ENCODE measurements around the gene ARHGDIA.

ARHGDIA gene

DNA sequence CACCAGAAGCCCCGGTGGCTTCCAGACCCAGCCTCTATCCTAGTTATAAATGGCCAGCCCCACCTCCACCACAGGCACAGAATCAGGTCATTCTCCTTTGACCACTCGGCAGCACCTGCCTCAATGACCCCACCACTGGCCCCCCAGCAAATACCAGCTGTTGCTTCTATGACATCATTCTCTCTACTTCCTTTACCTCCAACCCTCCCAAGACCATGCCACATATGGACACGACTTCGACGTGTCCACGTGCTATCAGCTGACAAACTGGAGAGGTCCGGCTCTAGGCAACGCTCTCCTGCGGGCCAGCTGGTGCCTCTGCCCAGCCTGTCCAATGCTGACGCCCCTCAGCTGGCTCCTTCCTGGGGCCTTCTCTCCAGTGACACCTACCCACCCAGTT is 14.3 kb upstream of the ARHGDIA start:
- H3K27ac ChIP-seq = no peak overlapping the region; the same call in 1 of the 2 replicates
- no peaks in the 10 kb centered on the region for H3K9me3 ChIP-seq (ENCODE audit: severe bottlenecking)
- TF ChIP-seq, protein P1, sequence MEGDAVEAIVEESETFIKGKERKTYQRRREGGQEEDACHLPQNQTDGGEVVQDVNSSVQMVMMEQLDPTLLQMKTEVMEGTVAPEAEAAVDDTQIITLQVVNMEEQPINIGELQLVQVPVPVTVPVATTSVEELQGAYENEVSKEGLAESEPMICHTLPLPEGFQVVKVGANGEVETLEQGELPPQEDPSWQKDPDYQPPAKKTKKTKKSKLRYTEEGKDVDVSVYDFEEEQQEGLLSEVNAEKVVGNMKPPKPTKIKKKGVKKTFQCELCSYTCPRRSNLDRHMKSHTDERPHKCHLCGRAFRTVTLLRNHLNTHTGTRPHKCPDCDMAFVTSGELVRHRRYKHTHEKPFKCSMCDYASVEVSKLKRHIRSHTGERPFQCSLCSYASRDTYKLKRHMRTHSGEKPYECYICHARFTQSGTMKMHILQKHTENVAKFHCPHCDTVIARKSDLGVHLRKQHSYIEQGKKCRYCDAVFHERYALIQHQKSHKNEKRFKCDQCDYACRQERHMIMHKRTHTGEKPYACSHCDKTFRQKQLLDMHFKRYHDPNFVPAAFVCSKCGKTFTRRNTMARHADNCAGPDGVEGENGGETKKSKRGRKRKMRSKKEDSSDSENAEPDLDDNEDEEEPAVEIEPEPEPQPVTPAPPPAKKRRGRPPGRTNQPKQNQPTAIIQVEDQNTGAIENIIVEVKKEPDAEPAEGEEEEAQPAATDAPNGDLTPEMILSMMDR (IDR thresholded peaks at IDR 0.05; ENCODE audit: low read depth, low read length) = no peak
- no peaks in the 10 kb centered on the region for H3K27me3 ChIP-seq (ENCODE audit: insufficient read depth, low read depth, severe bottlenecking)
- DNase-seq = no peak
- H3K36me3 ChIP-seq = peaks cover 96% of the 10 kb centered on the region
- no peak overlapping the region for H3K4me3 ChIP-seq (ENCODE audit: low read depth, low read length)

DNA sequence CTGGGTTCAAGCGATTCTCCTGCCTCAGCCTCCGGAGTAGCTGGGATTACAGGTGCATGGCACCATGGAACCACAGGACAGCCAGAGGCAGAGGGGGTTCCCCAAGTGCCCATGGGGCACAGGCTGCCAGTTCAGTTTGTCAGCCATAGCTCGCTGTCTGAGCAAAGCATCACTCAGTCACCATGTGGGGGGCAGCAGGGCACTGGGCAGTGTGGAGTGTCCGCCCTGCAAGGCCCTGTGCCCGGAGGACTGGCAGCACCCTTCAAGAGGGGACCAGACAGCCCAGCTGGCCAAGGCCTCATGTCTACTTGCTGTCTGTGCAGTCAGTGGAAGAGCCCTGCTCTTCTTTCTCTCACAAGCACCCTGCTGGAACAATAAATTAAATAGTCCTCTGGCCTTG is 13.8 kb upstream of the ARHGDIA start:
- Histone ChIP-seq H3K27me3 (ENCODE audit: insufficient read depth, low read depth, severe bottlenecking) (no peaks in the 10 kb centered on the region), H3K4me3 (ENCODE audit: low read depth, low read length) (no peak overlapping the region), H3K9me3 (ENCODE audit: severe bottlenecking) (no peaks in the 10 kb centered on the region), H3K36me3 (peaks cover 96% of the 10 kb centered on the region), H3K27ac (no peak overlapping the region)
- TF ChIP-seq, protein P1 (IDR thresholded peaks at IDR 0.05; ENCODE audit: low read depth, low read length) = no peak
- no peak for DNase-seq

DNA sequence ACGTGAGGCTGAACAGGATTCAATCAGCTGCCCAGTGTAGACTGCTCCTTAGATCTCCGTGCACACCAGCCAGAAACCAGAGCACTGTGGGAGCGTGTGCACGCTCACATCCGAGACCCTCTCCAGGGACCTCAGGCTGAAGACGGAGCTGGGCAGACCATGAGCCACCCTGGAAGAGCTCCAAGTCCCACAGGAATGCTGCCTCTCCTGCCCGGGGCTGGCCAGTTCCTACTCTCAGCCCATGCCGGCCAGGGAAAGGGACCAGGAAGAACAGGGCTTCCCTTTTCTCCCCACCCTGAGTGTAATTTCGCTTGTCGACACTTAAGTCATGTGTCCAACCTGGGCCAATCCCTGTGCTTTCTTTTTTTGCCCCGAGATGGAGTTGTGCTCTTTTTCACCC is 13.4 kb upstream of the ARHGDIA start:
- no peak for DNase-seq
- Histone ChIP-seq H3K9me3 (ENCODE audit: severe bottlenecking) (no peaks in the 10 kb centered on the region), H3K36me3 (peaks cover 96% of the 10 kb centered on the region), H3K27ac (no peak overlapping the region), H3K4me3 (ENCODE audit: low read depth, low read length) (no peak overlapping the region), H3K27me3 (ENCODE audit: insufficient read depth, low read depth, severe bottlenecking) (no peaks in the 10 kb centered on the region)
- TF ChIP-seq, protein P1 (IDR thresholded peaks at IDR 0.05; ENCODE audit: low read depth, low read length) = no peak

DNA sequence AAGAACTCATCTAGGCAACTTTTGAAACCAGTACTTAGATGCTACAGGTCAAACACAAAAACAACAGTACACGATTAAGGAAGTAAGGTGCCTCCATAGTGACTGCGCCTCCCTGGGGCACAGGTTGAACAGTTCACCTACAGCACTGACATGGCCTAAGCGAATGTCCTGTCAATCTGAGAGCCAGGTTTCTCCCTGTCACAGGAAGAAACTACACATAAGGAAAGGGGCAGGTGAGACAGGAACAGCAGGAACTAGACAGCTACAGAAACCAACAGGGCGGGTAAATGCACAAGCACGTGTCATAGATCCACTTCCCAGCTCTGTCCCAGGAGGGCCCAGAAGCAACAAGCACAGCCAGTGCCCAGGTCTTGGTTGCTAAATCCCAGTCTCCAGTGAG is 8.0 kb upstream of the ARHGDIA start:
- Histone ChIP-seq H3K27ac (no peak overlapping the region), H3K4me3 (ENCODE audit: low read depth, low read length) (no peak overlapping the region), H3K27me3 (ENCODE audit: insufficient read depth, low read depth, severe bottlenecking) (no peaks in the 10 kb centered on the region), H3K36me3 (peaks cover 63% of the 10 kb centered on the region), H3K9me3 (ENCODE audit: severe bottlenecking) (no peaks in the 10 kb centered on the region)
- TF ChIP-seq, protein P1 (IDR thresholded peaks at IDR 0.05; ENCODE audit: low read depth, low read length) = no peak
- no peak for DNase-seq

DNA sequence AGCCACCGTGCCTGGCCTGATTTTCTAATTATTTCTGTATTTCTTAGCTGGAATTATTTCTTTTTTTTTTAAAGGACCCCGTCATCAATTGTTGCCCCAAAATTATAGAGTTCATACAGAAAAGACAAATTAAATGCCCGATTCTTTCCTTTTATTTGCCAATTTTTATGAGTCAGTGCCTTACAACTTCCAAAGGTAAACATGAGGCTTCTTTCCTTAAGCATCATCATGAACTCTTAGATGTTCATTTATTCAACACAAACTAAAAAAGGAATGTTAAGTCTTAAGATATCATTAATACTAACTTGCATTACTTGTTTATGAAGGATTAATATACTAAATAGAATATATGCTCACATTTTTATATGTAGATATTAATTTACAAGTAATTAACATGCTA is 7.2 kb upstream of the ARHGDIA start:
- TF ChIP-seq, protein P1 (IDR thresholded peaks at IDR 0.05; ENCODE audit: low read depth, low read length) = no peak
- H3K27me3 ChIP-seq (ENCODE audit: insufficient read depth, low read depth, severe bottlenecking) = no peaks in the 10 kb centered on the region
- peaks cover 54% of the 10 kb centered on the region for H3K36me3 ChIP-seq

DNA sequence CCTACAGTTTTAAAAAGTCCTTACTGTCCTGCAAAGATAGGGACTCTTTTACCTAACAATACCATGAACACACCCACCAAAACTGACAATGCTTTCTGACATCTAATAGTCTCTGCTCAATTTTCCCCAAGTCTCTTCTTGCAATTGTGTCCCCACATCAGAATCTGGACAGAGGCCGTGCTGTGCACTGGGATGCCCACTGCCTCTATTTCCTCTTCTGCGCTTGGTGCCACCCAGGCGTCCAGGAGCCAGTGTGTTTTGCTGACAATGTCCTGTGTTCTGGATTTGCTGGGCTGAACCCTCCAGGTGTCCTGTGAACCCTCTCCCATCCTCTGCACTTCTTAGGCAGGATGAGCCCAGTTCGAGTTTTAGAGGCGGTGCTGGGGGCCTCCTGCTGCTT is 6.4 kb upstream of the ARHGDIA start:
- no peaks in the 10 kb centered on the region for H3K27me3 ChIP-seq (ENCODE audit: insufficient read depth, low read depth, severe bottlenecking)
- TF ChIP-seq, protein P1 (IDR thresholded peaks at IDR 0.05; ENCODE audit: low read depth, low read length) = no peak
- H3K9me3 ChIP-seq (ENCODE audit: severe bottlenecking) = no peaks in the 10 kb centered on the region
- no peak overlapping the region for H3K27ac ChIP-seq
- H3K4me3 ChIP-seq (ENCODE audit: low read depth, low read length) = no peak overlapping the region
- no peak for DNase-seq
- H3K36me3 ChIP-seq = peaks cover 54% of the 10 kb centered on the region

More for the DNA sequence above, 7.2 kb upstream of the ARHGDIA start:
- DNase-seq = no peak
- Histone ChIP-seq H3K9me3 (ENCODE audit: severe bottlenecking) (no peaks in the 10 kb centered on the region), H3K4me3 (ENCODE audit: low read depth, low read length) (no peak overlapping the region), H3K27ac (no peak overlapping the region)

Measured in WERI-Rb-1 (cell line).